Measurements from ENCODE around the gene UBAP1L. TPM values are rescaled to one million over a fixed set of nuclear protein-coding genes. Genes with fewer than 3 reads are reported as not detected.
A peak's percentile ranks its signal among the peaks of the same experiment; 100 is the strongest.

The UBAP1L gene
- total and polyA plus RNA-seq, 2 of the 4 experiments (the other 2 are of a cell fraction): 0.36 to 1.1 TPM

DNA sequence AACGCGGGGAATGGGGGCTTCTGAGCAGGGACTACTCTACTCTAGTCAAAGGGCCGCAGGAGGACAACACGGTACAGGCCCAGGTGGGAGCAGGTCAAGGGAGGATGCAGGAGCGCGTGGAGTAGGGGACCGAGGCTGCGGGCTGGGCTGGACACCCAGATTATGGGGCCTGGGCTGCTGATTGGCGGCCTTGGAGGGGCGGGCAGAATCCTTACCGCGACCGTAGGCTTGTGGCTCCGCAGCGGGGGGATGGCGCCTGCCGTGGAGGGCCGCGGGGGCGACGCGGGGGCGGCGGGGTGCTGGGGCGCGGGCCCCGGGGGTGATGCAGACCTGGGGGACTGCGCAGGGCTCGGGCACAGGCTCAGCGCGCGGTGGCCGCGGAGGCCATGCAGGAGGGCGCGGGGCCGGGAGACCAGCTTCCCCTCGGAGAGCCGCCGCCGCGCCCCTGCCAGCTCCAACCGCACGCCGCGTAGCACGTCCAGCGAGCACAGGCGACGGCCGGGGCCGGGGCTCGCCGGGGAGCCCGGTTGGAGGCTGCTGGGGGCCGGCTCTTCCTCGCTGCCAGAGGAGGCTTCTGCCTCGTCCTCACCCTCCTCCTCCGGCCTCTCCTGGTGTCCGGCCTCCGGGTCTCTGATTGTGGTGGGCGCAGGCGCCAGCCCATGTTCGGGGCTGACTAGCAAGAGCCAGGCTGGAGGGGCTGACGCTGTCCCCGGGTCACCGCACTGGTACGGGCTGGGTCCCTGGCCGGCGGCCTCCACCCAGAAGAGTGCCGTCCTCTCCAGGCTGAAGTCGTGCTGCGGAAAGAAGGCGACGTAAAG, 12.9 kb downstream of the UBAP1L start:
- Histone ChIP-seq H3K27me3 (ENCODE audit: control insufficient read depth, insufficient read depth, low read length) (no peaks in the 10 kb centered on the region), H2AFZ (replicated peaks; ENCODE audit: low read length, poor library complexity) (no peak overlapping the region), H3K4me2 (ENCODE audit: low read depth, low read length) (no peak overlapping the region), H3K36me3 (ENCODE audit: control insufficient read depth, insufficient read depth, low read length) (peaks cover 42% of the 10 kb centered on the region), H4K5ac (ENCODE audit: low read depth, low read length) (no peak overlapping the region), H4K91ac (ENCODE audit: insufficient read depth, low read depth, low read length) (no peak overlapping the region), H3K4me1 (ENCODE audit: control insufficient read depth, insufficient read depth, low read length) (no peaks in the 10 kb centered on the region), H3K18ac (ENCODE audit: low read depth, low read length) (no peak overlapping the region), H3K4ac (ENCODE audit: low read depth, low read length) (no peak overlapping the region), H2BK15ac (ENCODE audit: low read depth, low read length) (no peak overlapping the region), H4K8ac (ENCODE audit: low read depth in 2 of 2, low read length in 2 of 2) (no peak overlapping the region), H3K9me1 (ENCODE audit: insufficient read depth, low read length) (no peaks in the 10 kb centered on the region), H2AK5ac (ENCODE audit: low read depth, low read length) (no peak overlapping the region), H3K14ac (replicated peaks; ENCODE audit: low read depth, low read length) (no peak overlapping the region), H3K23ac (ENCODE audit: low read depth, low read length) (no peak overlapping the region), H3K4me3 (ENCODE audit: insufficient read depth, low read depth, low read length) (no peak overlapping the region), H3K56ac (ENCODE audit: extremely low read depth, insufficient read depth, low read length) (no peak overlapping the region), H3K9ac (ENCODE audit: low read depth, low read length) (no peak overlapping the region), H2BK20ac (ENCODE audit: low read depth, low read length) (no peak overlapping the region), H3K9me3 (ENCODE audit: control insufficient read depth, insufficient read depth, low read length) (no peaks in the 10 kb centered on the region), H2BK120ac (ENCODE audit: low read depth, low read length) (no peak overlapping the region), H2AK9ac (replicated peaks; ENCODE audit: low read depth, low read length, poor library complexity) (no peak overlapping the region), H2BK5ac (ENCODE audit: low read depth, low read length, poor library complexity, severe bottlenecking) (no peak overlapping the region), H3K27ac (ENCODE audit: insufficient read depth, low read length) (no peak overlapping the region), H4K20me1 (ENCODE audit: insufficient read depth, low read length) (no peaks in the 10 kb centered on the region; the same call in 1 of the 2 replicates), H3K79me1 (ENCODE audit: low read depth in 1 of 2, low read length in 2 of 2) (no peaks in the 10 kb centered on the region; a peak in 1 of 4 replicates)
- TF ChIP-seq RFX5 (IDR thresholded peaks at IDR 0.05; ENCODE audit: low read depth, low read length) (no peak), CTCF (conservative IDR thresholded peaks at IDR 0.05; ENCODE audit: low read depth, low read length) (no peak), MXI1 (IDR thresholded peaks at IDR 0.05; ENCODE audit: borderline replicate concordance, low read depth, low read length) (no peak), CEBPB (IDR thresholded peaks at IDR 0.05; ENCODE audit: low read depth, low read length) (no peak)
- TF ChIP-seq, protein P1, sequence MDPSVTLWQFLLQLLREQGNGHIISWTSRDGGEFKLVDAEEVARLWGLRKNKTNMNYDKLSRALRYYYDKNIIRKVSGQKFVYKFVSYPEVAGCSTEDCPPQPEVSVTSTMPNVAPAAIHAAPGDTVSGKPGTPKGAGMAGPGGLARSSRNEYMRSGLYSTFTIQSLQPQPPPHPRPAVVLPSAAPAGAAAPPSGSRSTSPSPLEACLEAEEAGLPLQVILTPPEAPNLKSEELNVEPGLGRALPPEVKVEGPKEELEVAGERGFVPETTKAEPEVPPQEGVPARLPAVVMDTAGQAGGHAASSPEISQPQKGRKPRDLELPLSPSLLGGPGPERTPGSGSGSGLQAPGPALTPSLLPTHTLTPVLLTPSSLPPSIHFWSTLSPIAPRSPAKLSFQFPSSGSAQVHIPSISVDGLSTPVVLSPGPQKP (IDR thresholded peaks at IDR 0.05; ENCODE audit: borderline replicate concordance, low read depth, low read length): no peak
- intact Hi-C loops (cut with micrococcal nuclease): loop anchor here (1.0 kb wide), 2 partner anchors 48 to 69 kb away; no protein-coding TSS in a partner anchor
- 66% methylated on average over 37 of the region's 75 CpGs; no CpG with 5 or more reads in 1 of the 2 experiments for WGBS, 2 experiments (ENCODE audit: extremely low coverage in 2 of 2, insufficient read length in 1 of 2)
- in situ Hi-C loops (cut with MboI; ENCODE audit: low sequenced_read_pairs): no loop called here
- DNase-seq (no peak), ATAC-seq (ENCODE audit: low read depth) (peak; percentile 35)
- BruUV-seq (replicated peaks): no TSS peak
- dilution Hi-C loops (cut with HindIII; ENCODE audit: low sequenced_read_pairs, unreplicated experiment): no loop called here
- CTCF ChIA-PET: interaction anchor here (0.6 to 2.5 kb wide), 18 partner anchors 8 to 83 kb away, joined by 3 to 26 read pairs (median 6); partner anchors contain the start of genes CLPX and SLC51B
- POLR2A ChIA-PET (ENCODE audit: unreplicated experiment): no interaction called here
